Measurements from ENCODE around the gene BTBD3.

BTBD3 gene

GRCh38 chr20:11921321-11921720, 3.6 kb downstream of the BTBD3 start:
- Histone ChIP-seq H3K27me3 (ENCODE audit: control insufficient read depth, insufficient read depth, low read length) (no peaks in the 10 kb centered on the region), H3K27ac (ENCODE audit: low read depth, low read length) (no peak overlapping the region), H3K4me1 (ENCODE audit: control insufficient read depth, insufficient read depth, low read length) (peaks cover 5% of the 10 kb centered on the region), H3K4me3 (ENCODE audit: low read length) (no peak overlapping the region), H3K36me3 (ENCODE audit: control insufficient read depth, insufficient read depth, low read length) (peaks cover 5% of the 10 kb centered on the region), H3K9ac (ENCODE audit: low read length) (no peak overlapping the region)

GRCh38 chr20:11922561-11922960, 4.9 kb downstream of the BTBD3 start:
- no peak overlapping the region for H3K27ac ChIP-seq (ENCODE audit: low read depth, low read length)
- no peak overlapping the region for H3K9ac ChIP-seq (ENCODE audit: low read length)
- no peak overlapping the region for H3K4me3 ChIP-seq (ENCODE audit: low read length)
- H3K36me3 ChIP-seq (ENCODE audit: control insufficient read depth, insufficient read depth, low read length), result peaks cover 5% of the 10 kb centered on the region
- peaks cover 5% of the 10 kb centered on the region for H3K4me1 ChIP-seq (ENCODE audit: control insufficient read depth, insufficient read depth, low read length)
- H3K27me3 ChIP-seq (ENCODE audit: control insufficient read depth, insufficient read depth, low read length), result no peaks in the 10 kb centered on the region

- Histone ChIP-seq H3K9ac (ENCODE audit: low read length) (no peak overlapping the region), H3K27ac (ENCODE audit: low read depth, low read length) (no peak overlapping the region), H3K36me3 (ENCODE audit: control insufficient read depth, insufficient read depth, low read length) (peaks cover 5% of the 10 kb centered on the region), H3K4me1 (ENCODE audit: control insufficient read depth, insufficient read depth, low read length) (peaks cover 5% of the 10 kb centered on the region), H3K27me3 (ENCODE audit: control insufficient read depth, insufficient read depth, low read length) (no peaks in the 10 kb centered on the region), H3K4me3 (ENCODE audit: low read length) (no peak overlapping the region)
These were observed 7.2 kb downstream of the BTBD3 start for GRCh38 chr20:11924923-11925322.

DNA sequence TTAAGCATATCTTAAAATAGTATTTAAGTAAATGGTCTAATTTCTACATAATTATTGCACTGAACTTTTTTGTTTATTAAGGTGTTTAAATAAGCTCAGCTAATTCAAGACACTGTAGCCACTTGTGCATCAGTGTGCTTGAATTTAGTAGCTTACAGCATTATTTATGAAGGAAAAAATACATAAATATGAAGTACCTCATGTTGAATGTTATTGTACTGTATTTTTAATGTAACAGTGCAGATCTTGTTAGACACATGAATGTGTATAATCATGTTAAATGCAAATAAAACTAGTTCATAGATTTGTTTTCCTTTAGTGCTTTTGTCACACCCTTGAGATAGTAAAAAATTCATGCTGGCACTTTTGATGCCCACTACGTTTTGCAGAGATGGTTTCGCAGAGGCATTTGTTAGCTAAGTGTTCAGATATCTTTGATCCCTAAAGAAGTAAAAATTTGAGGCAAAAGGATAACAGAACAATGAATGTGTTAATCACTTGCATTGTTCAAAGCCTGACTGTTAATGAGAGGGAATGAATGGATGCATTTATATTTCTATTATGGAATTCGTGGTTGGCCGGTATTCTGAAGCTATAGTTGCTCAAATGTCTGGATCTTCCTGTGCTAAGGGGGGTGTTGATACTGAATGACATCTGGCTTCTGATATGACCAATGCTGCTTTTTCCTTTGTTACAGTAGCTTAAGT, 8.8 kb downstream of the BTBD3 start:
- peaks cover 5% of the 10 kb centered on the region for H3K4me1 ChIP-seq (ENCODE audit: control insufficient read depth, insufficient read depth, low read length)
- no peak overlapping the region for H3K27ac ChIP-seq (ENCODE audit: low read depth, low read length)
- no peak overlapping the region for H3K9ac ChIP-seq (ENCODE audit: low read length)
- H3K27me3 ChIP-seq (ENCODE audit: control insufficient read depth, insufficient read depth, low read length), result no peaks in the 10 kb centered on the region
- H3K36me3 ChIP-seq (ENCODE audit: control insufficient read depth, insufficient read depth, low read length), result peaks cover 5% of the 10 kb centered on the region
- no peak overlapping the region for H3K4me3 ChIP-seq (ENCODE audit: low read length)

GRCh38 chr20:11929947-11930346, 12.3 kb downstream of the BTBD3 start:
- H3K27ac ChIP-seq (ENCODE audit: low read depth, low read length), result no peak overlapping the region
- no peaks in the 10 kb centered on the region for H3K36me3 ChIP-seq (ENCODE audit: control insufficient read depth, insufficient read depth, low read length)
- no peak overlapping the region for H3K9ac ChIP-seq (ENCODE audit: low read length)
- no peak overlapping the region for H3K4me3 ChIP-seq (ENCODE audit: low read length)
- no peaks in the 10 kb centered on the region for H3K27me3 ChIP-seq (ENCODE audit: control insufficient read depth, insufficient read depth, low read length)
- peaks cover 1% of the 10 kb centered on the region for H3K4me1 ChIP-seq (ENCODE audit: control insufficient read depth, insufficient read depth, low read length)

- Histone ChIP-seq H3K36me3 (ENCODE audit: control insufficient read depth, insufficient read depth, low read length) (no peaks in the 10 kb centered on the region), H3K9ac (ENCODE audit: low read length) (no peak overlapping the region), H3K4me1 (ENCODE audit: control insufficient read depth, insufficient read depth, low read length) (no peaks in the 10 kb centered on the region), H3K4me3 (ENCODE audit: low read length) (no peak overlapping the region), H3K27me3 (ENCODE audit: control insufficient read depth, insufficient read depth, low read length) (no peaks in the 10 kb centered on the region), H3K27ac (ENCODE audit: low read depth, low read length) (no peak overlapping the region)
These were observed 17.8 kb downstream of the BTBD3 start for GRCh38 chr20:11935212-11936154.

GRCh38 chr20:11936157-11936556, 18.5 kb downstream of the BTBD3 start:
- H3K9ac ChIP-seq (ENCODE audit: low read length), result no peak overlapping the region
- H3K27me3 ChIP-seq (ENCODE audit: control insufficient read depth, insufficient read depth, low read length), result no peaks in the 10 kb centered on the region
- no peaks in the 10 kb centered on the region for H3K36me3 ChIP-seq (ENCODE audit: control insufficient read depth, insufficient read depth, low read length)
- H3K27ac ChIP-seq (ENCODE audit: low read depth, low read length), result no peak overlapping the region
- no peak overlapping the region for H3K4me3 ChIP-seq (ENCODE audit: low read length)
- no peaks in the 10 kb centered on the region for H3K4me1 ChIP-seq (ENCODE audit: control insufficient read depth, insufficient read depth, low read length)

GRCh38 chr20:11937230-11937629, 19.5 kb downstream of the BTBD3 start:
- Histone ChIP-seq H3K27me3 (ENCODE audit: control insufficient read depth, insufficient read depth, low read length) (no peaks in the 10 kb centered on the region), H3K27ac (ENCODE audit: low read depth, low read length) (no peak overlapping the region), H3K4me3 (ENCODE audit: low read length) (no peak overlapping the region), H3K9ac (ENCODE audit: low read length) (no peak overlapping the region), H3K4me1 (ENCODE audit: control insufficient read depth, insufficient read depth, low read length) (no peaks in the 10 kb centered on the region), H3K36me3 (ENCODE audit: control insufficient read depth, insufficient read depth, low read length) (no peaks in the 10 kb centered on the region)

- Histone ChIP-seq H3K4me1 (ENCODE audit: control insufficient read depth, insufficient read depth, low read length) (no peaks in the 10 kb centered on the region), H3K27me3 (ENCODE audit: control insufficient read depth, insufficient read depth, low read length) (no peaks in the 10 kb centered on the region), H3K4me3 (ENCODE audit: low read length) (no peak overlapping the region), H3K9ac (ENCODE audit: low read length) (no peak overlapping the region), H3K27ac (ENCODE audit: low read depth, low read length) (no peak overlapping the region), H3K36me3 (ENCODE audit: control insufficient read depth, insufficient read depth, low read length) (no peaks in the 10 kb centered on the region)
These were observed 24.0 kb downstream of the BTBD3 start for GRCh38 chr20:11941593-11942246.

- no peaks in the 10 kb centered on the region for H3K27me3 ChIP-seq (ENCODE audit: control insufficient read depth, insufficient read depth, low read length)
These were observed 26.1 kb downstream of the BTBD3 start for GRCh38 chr20:11943778-11944177.

GRCh38 chr20:11948806-11949205, 31.1 kb downstream of the BTBD3 start:
- no peak overlapping the region for H3K4me3 ChIP-seq (ENCODE audit: low read length)
- no peaks in the 10 kb centered on the region for H3K36me3 ChIP-seq (ENCODE audit: control insufficient read depth, insufficient read depth, low read length)
- H3K9ac ChIP-seq (ENCODE audit: low read length), result no peak overlapping the region
- no peak overlapping the region for H3K27ac ChIP-seq (ENCODE audit: low read depth, low read length)
- no peaks in the 10 kb centered on the region for H3K27me3 ChIP-seq (ENCODE audit: control insufficient read depth, insufficient read depth, low read length)
- H3K4me1 ChIP-seq (ENCODE audit: control insufficient read depth, insufficient read depth, low read length), result no peaks in the 10 kb centered on the region

More at GRCh38 chr20:11943778-11944177, 26.1 kb downstream of the BTBD3 start:
- no peaks in the 10 kb centered on the region for H3K36me3 ChIP-seq (ENCODE audit: control insufficient read depth, insufficient read depth, low read length)
- no peak overlapping the region for H3K9ac ChIP-seq (ENCODE audit: low read length)
- no peaks in the 10 kb centered on the region for H3K4me1 ChIP-seq (ENCODE audit: control insufficient read depth, insufficient read depth, low read length)
- H3K4me3 ChIP-seq (ENCODE audit: low read length), result no peak overlapping the region
- no peak overlapping the region for H3K27ac ChIP-seq (ENCODE audit: low read depth, low read length)

DNA sequence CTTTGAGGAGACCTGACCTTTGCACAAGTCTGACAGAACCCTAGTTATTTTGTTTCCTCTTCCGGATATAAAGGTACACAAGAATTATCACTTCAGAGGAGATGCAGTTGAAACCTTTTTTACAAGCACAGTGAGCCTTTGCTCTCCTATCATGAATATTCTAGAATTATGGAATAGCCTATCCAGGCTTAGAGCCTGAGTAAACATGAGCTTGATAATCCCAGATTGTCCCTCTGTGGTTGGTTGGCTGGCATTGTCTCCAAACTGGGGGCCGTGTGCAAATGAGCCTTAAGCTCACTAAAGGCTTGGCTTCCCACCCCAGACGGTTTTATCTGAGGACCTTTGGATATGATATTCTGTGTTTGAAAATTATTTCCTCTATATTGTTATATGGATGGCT, 32.0 kb downstream of the BTBD3 start:
- H3K27me3 ChIP-seq (ENCODE audit: control insufficient read depth, insufficient read depth, low read length), result no peaks in the 10 kb centered on the region
- H3K4me3 ChIP-seq (ENCODE audit: low read length), result no peak overlapping the region
- H3K4me1 ChIP-seq (ENCODE audit: control insufficient read depth, insufficient read depth, low read length), result no peaks in the 10 kb centered on the region
- H3K9ac ChIP-seq (ENCODE audit: low read length), result no peak overlapping the region
- no peak overlapping the region for H3K27ac ChIP-seq (ENCODE audit: low read depth, low read length)
- no peaks in the 10 kb centered on the region for H3K36me3 ChIP-seq (ENCODE audit: control insufficient read depth, insufficient read depth, low read length)
